IPS DF 6.9 (cell line): ENCODE measurements around the gene CTNNA3.

ENCODE experiments used
- DNase-seq: peaks from one replicate; pipeline ENCODE4 v3.0.0-alpha.2; 2013; ENCODE audit warnings: low read depth, low spot score
- H3K27ac ChIP-seq: one replicate; pipeline ENCODE4 v1.5.1; 2013; ENCODE audit warnings: low read length, control low read depth
- H3K27me3 ChIP-seq: 2 replicates; pipeline ENCODE4 v1.6.1; 2013; ENCODE audit warnings: mild to moderate bottlenecking, low read length; ENCODE audit not compliant: control insufficient read depth, insufficient read depth
- H3K36me3 ChIP-seq: 2 replicates; pipeline ENCODE4 v1.6.1; 2013; ENCODE audit warnings: low read length; ENCODE audit not compliant: control insufficient read depth, insufficient read depth
- H3K4me1 ChIP-seq: 2 replicates; pipeline ENCODE4 v1.6.1; 2013; ENCODE audit warnings: low read length; ENCODE audit not compliant: control insufficient read depth, insufficient read depth
- H3K4me3 ChIP-seq: 2 replicates; pipeline ENCODE4 v1.5.1; 2013; ENCODE audit warnings: mild to moderate bottlenecking, low read length
- H3K9me3 ChIP-seq: 2 replicates; pipeline ENCODE4 v1.6.1; 2013; ENCODE audit warnings: low read length, inconsistent platforms; ENCODE audit not compliant: control insufficient read depth, insufficient read depth
- WGBS: extraction: QIAGEN DNeasy Blood & Tissue Kit; methylation state at CpG from one replicate; pipeline ENCODE4 v1.1.7; 2013; ENCODE audit warnings: mixed read lengths, missing lambda C conversion rate; ENCODE audit not compliant: insufficient read length, insufficient coverage; 5-methylcytosine and 5-hydroxymethylcytosine counted together

Gene CTNNA3

DNA sequence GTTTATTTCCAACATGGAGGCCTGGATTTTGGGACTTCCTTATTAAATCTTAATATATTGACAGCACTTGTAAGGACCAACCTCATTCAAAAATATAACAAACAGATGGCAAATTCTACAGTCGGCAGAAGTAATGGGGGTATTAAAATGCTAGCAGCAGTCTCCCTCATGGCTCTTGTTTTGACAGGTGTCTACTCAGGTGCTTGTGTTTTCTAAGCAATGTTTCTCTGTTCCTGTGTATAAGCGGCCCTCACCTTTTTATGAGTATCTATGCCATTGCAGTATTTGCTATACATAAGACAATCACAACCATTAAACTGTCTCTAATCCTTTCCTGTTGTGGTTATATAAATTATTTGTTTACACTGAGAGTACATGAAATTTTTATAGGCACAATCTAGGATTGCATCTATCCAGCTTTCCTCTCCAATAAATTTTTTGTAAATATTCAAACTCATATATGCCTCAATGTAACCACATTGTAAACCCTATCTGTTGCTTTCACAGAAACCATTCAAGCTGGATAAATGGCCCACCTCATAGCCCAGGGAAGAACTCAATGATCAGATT is 835.5 kb downstream of the CTNNA3 start:
- no peaks in the 10 kb centered on the region for H3K36me3 ChIP-seq
- H3K27ac ChIP-seq, result no peak overlapping the region
- no CpG with 5 or more reads among the region's 2 CpGs for WGBS
- no peaks in the 10 kb centered on the region for H3K4me1 ChIP-seq
- H3K9me3 ChIP-seq, result no peaks in the 10 kb centered on the region
- H3K27me3 ChIP-seq, result no peaks in the 10 kb centered on the region
- no peak for DNase-seq
- H3K4me3 ChIP-seq, result no peak overlapping the region

DNA sequence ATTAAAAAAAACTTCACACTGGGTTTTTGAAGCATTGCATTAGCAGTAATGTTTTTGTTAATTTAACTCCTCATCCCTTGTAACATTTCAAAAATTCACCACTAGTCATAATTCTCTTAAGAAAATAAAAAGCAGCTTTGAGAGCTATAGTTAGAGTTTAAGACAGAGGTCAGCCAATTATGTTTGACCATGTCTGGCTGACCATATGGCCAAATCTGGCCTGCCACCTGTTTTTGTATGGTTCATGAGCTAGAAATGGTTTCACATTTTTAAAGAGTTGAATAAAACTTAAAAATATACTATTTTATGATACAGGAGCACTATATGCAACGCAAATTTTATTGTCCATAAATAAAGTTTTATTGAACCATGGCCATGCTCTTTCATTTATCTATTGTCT is 843.2 kb downstream of the CTNNA3 start:
- no peaks in the 10 kb centered on the region for H3K4me1 ChIP-seq
- H3K27me3 ChIP-seq, result no peaks in the 10 kb centered on the region
- H3K36me3 ChIP-seq, result no peaks in the 10 kb centered on the region
- H3K27ac ChIP-seq, result no peak overlapping the region
- H3K9me3 ChIP-seq, result no peaks in the 10 kb centered on the region
- no peak for DNase-seq
- no CpG with 5 or more reads among the region's 1 CpG for WGBS
- no peak overlapping the region for H3K4me3 ChIP-seq

GRCh38 chr10:66848856-66849255 is 847.1 kb downstream of the CTNNA3 start:
- H3K27me3 ChIP-seq, result no peaks in the 10 kb centered on the region
- no CpG with 5 or more reads among the region's 3 CpGs for WGBS
- H3K27ac ChIP-seq, result no peak overlapping the region
- no peak overlapping the region for H3K4me3 ChIP-seq
- H3K36me3 ChIP-seq, result no peaks in the 10 kb centered on the region
- no peaks in the 10 kb centered on the region; the same call in 1 of the 2 replicates for H3K4me1 ChIP-seq
- DNase-seq, result no peak
- H3K9me3 ChIP-seq, result no peaks in the 10 kb centered on the region

- Histone ChIP-seq H3K36me3 (no peaks in the 10 kb centered on the region), H3K4me1 (no peaks in the 10 kb centered on the region; the same call in 1 of the 2 replicates), H3K27ac (no peak overlapping the region), H3K9me3 (no peaks in the 10 kb centered on the region), H3K4me3 (no peak overlapping the region), H3K27me3 (no peaks in the 10 kb centered on the region)
- WGBS, result no CpG with 5 or more reads among the region's 1 CpG
- DNase-seq, result no peak
Observed at GRCh38 chr10:66844176-66844942, 851.6 kb downstream of the CTNNA3 start.

- no peaks in the 10 kb centered on the region for H3K36me3 ChIP-seq
- H3K4me3 ChIP-seq, result no peak overlapping the region
- no CpG with 5 or more reads among the region's 1 CpG for WGBS
- no peak for DNase-seq
- no peaks in the 10 kb centered on the region for H3K9me3 ChIP-seq
- no peak overlapping the region for H3K27ac ChIP-seq
- H3K4me1 ChIP-seq, result no peaks in the 10 kb centered on the region; the same call in 1 of the 2 replicates
- no peaks in the 10 kb centered on the region for H3K27me3 ChIP-seq
Observed at GRCh38 chr10:66843396-66843795, 852.6 kb downstream of the CTNNA3 start.

DNA sequence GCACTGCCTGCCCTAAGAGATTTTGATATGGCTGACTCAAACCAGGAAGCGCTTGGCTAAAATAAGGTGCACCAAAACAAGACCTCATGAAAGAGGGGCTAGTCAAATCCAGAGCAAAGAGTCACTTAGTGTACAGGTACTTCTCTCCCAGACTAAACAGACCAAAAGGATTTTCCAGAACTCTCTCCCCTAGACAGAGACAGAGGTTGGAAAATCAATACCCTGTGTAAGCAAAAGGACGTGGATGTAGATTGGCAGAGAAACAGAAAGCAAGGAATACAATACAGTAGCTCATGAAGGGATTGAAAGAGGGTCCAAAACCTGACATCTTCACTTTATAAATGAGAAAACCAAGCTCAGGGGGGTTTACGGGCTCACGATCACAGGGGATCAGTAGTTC is 853.1 kb downstream of the CTNNA3 start:
- H3K27ac ChIP-seq, result no peak overlapping the region
- H3K4me3 ChIP-seq, result no peak overlapping the region
- H3K9me3 ChIP-seq, result no peaks in the 10 kb centered on the region
- WGBS, result no CpG with 5 or more reads among the region's 4 CpGs
- H3K27me3 ChIP-seq, result no peaks in the 10 kb centered on the region
- no peaks in the 10 kb centered on the region; the same call in 1 of the 2 replicates for H3K4me1 ChIP-seq
- H3K36me3 ChIP-seq, result no peaks in the 10 kb centered on the region
- DNase-seq, result no peak

- Histone ChIP-seq H3K27me3 (no peaks in the 10 kb centered on the region), H3K4me1 (no peaks in the 10 kb centered on the region; the same call in 1 of the 2 replicates), H3K9me3 (no peaks in the 10 kb centered on the region), H3K27ac (no peak overlapping the region), H3K4me3 (no peak overlapping the region), H3K36me3 (no peaks in the 10 kb centered on the region)
- no peak for DNase-seq
- no CpG with 5 or more reads among the region's 2 CpGs for WGBS
Observed at GRCh38 chr10:66842371-66842770, 853.6 kb downstream of the CTNNA3 start.

- no CpG with 5 or more reads among the region's 3 CpGs for WGBS
- no peak for DNase-seq
Observed at GRCh38 chr10:66838656-66839055, 857.3 kb downstream of the CTNNA3 start.

GRCh38 chr10:66837990-66838389 is 858.0 kb downstream of the CTNNA3 start:
- no CpG with 5 or more reads among the region's 1 CpG for WGBS
- H3K27me3 ChIP-seq, result no peaks in the 10 kb centered on the region
- H3K36me3 ChIP-seq, result no peaks in the 10 kb centered on the region
- H3K27ac ChIP-seq, result no peak overlapping the region
- no peaks in the 10 kb centered on the region for H3K9me3 ChIP-seq
- no peak for DNase-seq
- H3K4me3 ChIP-seq, result no peak overlapping the region
- no peaks in the 10 kb centered on the region for H3K4me1 ChIP-seq

More at GRCh38 chr10:66838656-66839055, 857.3 kb downstream of the CTNNA3 start:
- no peak overlapping the region for H3K4me3 ChIP-seq
- H3K27ac ChIP-seq, result no peak overlapping the region
- H3K27me3 ChIP-seq, result no peaks in the 10 kb centered on the region
- no peaks in the 10 kb centered on the region for H3K9me3 ChIP-seq
- no peaks in the 10 kb centered on the region for H3K36me3 ChIP-seq
- no peaks in the 10 kb centered on the region for H3K4me1 ChIP-seq

DNA sequence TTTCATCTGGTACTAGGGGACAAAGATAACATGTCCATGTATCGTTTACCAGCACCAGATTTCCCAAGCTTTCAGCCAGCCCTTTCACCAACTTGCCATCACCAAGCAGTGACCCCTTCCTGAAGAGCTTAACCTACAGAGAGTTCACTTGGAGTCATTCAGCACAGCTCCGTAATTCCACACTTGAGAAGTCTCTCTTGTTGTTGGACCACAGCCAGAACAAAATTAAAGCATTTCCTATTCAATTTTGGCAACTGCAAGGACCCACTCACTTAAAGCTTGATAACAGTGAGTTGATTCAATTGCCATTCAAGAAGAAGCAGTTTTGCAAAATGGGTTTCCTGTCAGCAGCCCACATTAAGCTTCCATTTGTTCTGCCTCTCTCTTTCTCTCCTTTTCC is 858.7 kb downstream of the CTNNA3 start:
- H3K27ac ChIP-seq, result no peak overlapping the region
- H3K27me3 ChIP-seq, result no peaks in the 10 kb centered on the region
- H3K9me3 ChIP-seq, result no peaks in the 10 kb centered on the region
- DNase-seq, result no peak
- no peaks in the 10 kb centered on the region for H3K36me3 ChIP-seq
- no peak overlapping the region for H3K4me3 ChIP-seq
- H3K4me1 ChIP-seq, result no peaks in the 10 kb centered on the region
- WGBS, result no CpG with 5 or more reads among the region's 2 CpGs

- H3K27me3 ChIP-seq, result no peaks in the 10 kb centered on the region
- H3K36me3 ChIP-seq, result no peaks in the 10 kb centered on the region
- H3K27ac ChIP-seq, result no peak overlapping the region
- no peaks in the 10 kb centered on the region for H3K9me3 ChIP-seq
- H3K4me3 ChIP-seq, result no peak overlapping the region
- H3K4me1 ChIP-seq, result no peaks in the 10 kb centered on the region
- DNase-seq, result no peak
- no CpG with 5 or more reads among the region's 2 CpGs for WGBS
Observed at GRCh38 chr10:66836771-66837170, 859.2 kb downstream of the CTNNA3 start.
